Measurements from ENCODE around the gene FAM25G. TPM values are rescaled to one million over a fixed set of nuclear protein-coding genes. Genes with fewer than 3 reads are reported as not detected.
"Not testable (repeated sequence)": the region's sequence is repeated elsewhere in the genome, so short reads cannot be mapped to it uniquely, and the experiment has no call there.

FAM25G gene
- total RNA-seq, 1 experiment from 2014 or later: not detected

GRCh38 chr10:47456079-47456785, 35.3 kb downstream of the FAM25G start:
- DNase-seq (ENCODE audit: low read depth, low spot score) (no peak), ATAC-seq (no peak)
- no peak overlapping the region for H3K4me3 ChIP-seq (ENCODE audit: low read depth in 2 of 2, low read length in 2 of 2)
- TF ChIP-seq REST (IDR thresholded peaks at IDR 0.05; ENCODE audit: insufficient read depth in 1 of 2, low read depth in 2 of 2, low read length in 1 of 2) (no peak), CTCF (IDR thresholded peaks at IDR 0.05) (no peak), TCF7L2 (IDR thresholded peaks at IDR 0.05; ENCODE audit: low read depth, low read length) (no peak), SIN3A (IDR thresholded peaks at IDR 0.05; ENCODE audit: borderline replicate concordance, insufficient read depth, low read depth, low read length) (no peak), POLR2AphosphoS5 (IDR thresholded peaks at IDR 0.05; ENCODE audit: low read depth, low read length) (no peak)
- H3K9me3 ChIP-seq (ENCODE audit: control insufficient read depth, insufficient read depth, low read depth, low read length): no peaks in the 10 kb centered on the region
- in situ Hi-C loops (cut with HindIII; ENCODE audit: low pct_unique_long_range_greater_than_20kb, low sequenced_read_pairs) (no loop called here), intact Hi-C loops (cut with micrococcal nuclease; ENCODE audit: unreplicated experiment) (no loop called here)
- ChIA-PET POLR2A (no interaction called here), CTCF (interaction anchor here (1.1 kb wide), 1 partner anchor 52 kb away, joined by 4 read pairs; no protein-coding TSS in a partner anchor)
- H3K27me3 ChIP-seq (ENCODE audit: control insufficient read depth, insufficient read depth, low read length): no peaks in the 10 kb centered on the region
- H3K27ac ChIP-seq (ENCODE audit: low read length): no peak overlapping the region
- no TSS peak for BruUV-seq (replicated peaks)
- H3K36me3 ChIP-seq (ENCODE audit: control insufficient read depth, insufficient read depth, low read length): no peaks in the 10 kb centered on the region
- peaks cover 3% of the 10 kb centered on the region; the same call in 1 of the 2 replicates for H3K4me1 ChIP-seq (ENCODE audit: control insufficient read depth, insufficient read depth, low read length)

GRCh38 chr10:47455350-47456078, 36.0 kb downstream of the FAM25G start:
- BruUV-seq (replicated peaks); H3K27me3 ChIP-seq (ENCODE audit: control insufficient read depth, insufficient read depth, low read length); ATAC-seq; in situ Hi-C loops (cut with HindIII; ENCODE audit: low pct_unique_long_range_greater_than_20kb, low sequenced_read_pairs); H3K4me1 ChIP-seq (ENCODE audit: control insufficient read depth, insufficient read depth, low read length); H3K4me3 ChIP-seq (ENCODE audit: low read depth in 2 of 2, low read length in 2 of 2); H3K36me3 ChIP-seq (ENCODE audit: control insufficient read depth, insufficient read depth, low read length); H3K27ac ChIP-seq (ENCODE audit: low read length); DNase-seq (ENCODE audit: low read depth, low spot score); intact Hi-C loops (cut with micrococcal nuclease; ENCODE audit: unreplicated experiment); POLR2A ChIA-PET; H3K9me3 ChIP-seq (ENCODE audit: control insufficient read depth, insufficient read depth, low read depth, low read length): not testable (repeated sequence)
- CTCF ChIA-PET: interaction anchor here (0.6 to 1.1 kb wide), 2 partner anchors 50 to 51 kb away, joined by 4 to 5 read pairs; no protein-coding TSS in a partner anchor

GRCh38 chr10:47454780-47455058, 36.8 kb downstream of the FAM25G start:
- DNase-seq (ENCODE audit: low read depth, low spot score) (no peak), ATAC-seq (no peak)
- TF ChIP-seq TCF7L2 (IDR thresholded peaks at IDR 0.05; ENCODE audit: low read depth, low read length): no peak
- TF ChIP-seq POLR2AphosphoS5 (IDR thresholded peaks at IDR 0.05; ENCODE audit: low read depth, low read length): no peak
- TF ChIP-seq REST (IDR thresholded peaks at IDR 0.05; ENCODE audit: insufficient read depth in 1 of 2, low read depth in 2 of 2, low read length in 1 of 2): no peak
- no peak for TF ChIP-seq CTCF (IDR thresholded peaks at IDR 0.05)
- TF ChIP-seq SIN3A (IDR thresholded peaks at IDR 0.05; ENCODE audit: borderline replicate concordance, insufficient read depth, low read depth, low read length): no peak
- H3K9me3 ChIP-seq (ENCODE audit: control insufficient read depth, insufficient read depth, low read depth, low read length): no peaks in the 10 kb centered on the region
- in situ Hi-C loops (cut with HindIII; ENCODE audit: low pct_unique_long_range_greater_than_20kb, low sequenced_read_pairs): no loop called here
- H3K4me3 ChIP-seq (ENCODE audit: low read depth in 2 of 2, low read length in 2 of 2): no peak overlapping the region
- no peaks in the 10 kb centered on the region for H3K27me3 ChIP-seq (ENCODE audit: control insufficient read depth, insufficient read depth, low read length)
- intact Hi-C loops (cut with micrococcal nuclease; ENCODE audit: unreplicated experiment): no loop called here
- no peak overlapping the region for H3K27ac ChIP-seq (ENCODE audit: low read length)
- BruUV-seq (replicated peaks): no TSS peak
- ChIA-PET POLR2A (no interaction called here), CTCF (interaction anchor here (1.1 kb wide), 1 partner anchor 51 kb away, joined by 4 read pairs; no protein-coding TSS in a partner anchor)
- 0 out of 2 replicates have a peak, but pooled peaks cover 3% of the 10 kb centered on the region for H3K4me1 ChIP-seq (ENCODE audit: control insufficient read depth, insufficient read depth, low read length)
- no peaks in the 10 kb centered on the region for H3K36me3 ChIP-seq (ENCODE audit: control insufficient read depth, insufficient read depth, low read length)
